ENCODE measurements around the gene RIOK2.
"Not testable (repeated sequence)": the region's sequence is repeated elsewhere in the genome, so short reads cannot be mapped to it uniquely, and the experiment has no call there.

RIOK2 gene

GRCh38 chr5:97141031-97141430 is 42.0 kb downstream of the RIOK2 start:
- no peak for DNase-seq (ENCODE audit: low read depth)
- H3K4me3 ChIP-seq (ENCODE audit: low read length): no peak overlapping the region
- no peak for TF ChIP-seq CTCF (conservative IDR thresholded peaks at IDR 0.05; ENCODE audit: low read depth, low read length)

DNA sequence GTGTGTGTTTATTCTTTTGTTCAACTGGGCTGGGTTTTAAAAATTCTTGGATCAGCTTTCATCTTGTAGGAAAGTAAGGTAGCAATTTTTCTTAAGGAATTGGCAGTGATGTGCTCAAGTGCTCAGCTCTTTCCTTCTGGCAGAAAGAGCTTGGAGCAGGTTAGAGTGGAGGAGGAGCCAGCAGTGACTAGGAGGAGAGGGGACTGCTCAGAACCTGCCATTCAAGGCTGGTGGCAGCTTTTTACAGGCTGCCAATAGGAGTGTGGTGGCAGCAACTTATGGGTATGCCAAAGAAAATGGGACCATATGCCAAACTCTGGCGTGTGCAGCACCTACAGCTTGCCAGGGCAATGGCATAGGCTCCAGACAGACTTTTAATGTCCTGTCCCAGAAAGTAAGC is 42.8 kb downstream of the RIOK2 start:
- H3K4me3 ChIP-seq (ENCODE audit: low read length); DNase-seq (ENCODE audit: low read depth): not testable (repeated sequence)

GRCh38 chr5:97136475-97136874 is 46.6 kb downstream of the RIOK2 start:
- TF ChIP-seq CTCF (conservative IDR thresholded peaks at IDR 0.05; ENCODE audit: low read depth, low read length): no peak
- H3K4me3 ChIP-seq (ENCODE audit: low read length): no peak overlapping the region
- DNase-seq (ENCODE audit: low read depth): no peak

- H3K4me3 ChIP-seq (ENCODE audit: low read length): no peak overlapping the region
- no peak for DNase-seq (ENCODE audit: low read depth)
- TF ChIP-seq CTCF (conservative IDR thresholded peaks at IDR 0.05; ENCODE audit: low read depth, low read length): no peak
These were observed 47.2 kb downstream of the RIOK2 start for GRCh38 chr5:97135868-97136267.

DNA sequence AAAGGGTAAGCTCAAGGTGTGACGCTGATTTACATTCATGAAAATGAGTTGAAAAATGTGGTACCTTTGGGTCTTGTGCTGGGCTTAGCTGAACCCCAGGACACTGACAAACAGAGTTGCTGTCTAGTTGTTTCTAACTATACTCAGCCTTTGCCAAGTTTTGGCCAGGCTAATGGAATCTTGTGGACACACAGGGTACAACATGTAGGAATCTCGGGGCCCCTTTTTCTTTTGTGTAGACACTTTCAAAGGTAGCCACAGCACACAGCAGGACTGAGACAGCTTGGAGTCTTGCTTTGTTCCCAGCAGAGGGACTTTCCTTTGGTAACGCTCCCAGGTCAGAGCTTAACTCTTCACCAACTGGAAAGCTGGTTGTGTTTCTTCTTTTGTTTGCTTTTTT is 48.4 kb downstream of the RIOK2 start:
- TF ChIP-seq CTCF (conservative IDR thresholded peaks at IDR 0.05; ENCODE audit: low read depth, low read length): no peak
- no peak for DNase-seq (ENCODE audit: low read depth)
- H3K4me3 ChIP-seq (ENCODE audit: low read length): no peak overlapping the region

GRCh38 chr5:97133101-97133500 is 49.9 kb downstream of the RIOK2 start:
- H3K4me3 ChIP-seq (ENCODE audit: low read length): no peak overlapping the region
- no peak for DNase-seq (ENCODE audit: low read depth)
- TF ChIP-seq CTCF (conservative IDR thresholded peaks at IDR 0.05; ENCODE audit: low read depth, low read length): no peak

DNA sequence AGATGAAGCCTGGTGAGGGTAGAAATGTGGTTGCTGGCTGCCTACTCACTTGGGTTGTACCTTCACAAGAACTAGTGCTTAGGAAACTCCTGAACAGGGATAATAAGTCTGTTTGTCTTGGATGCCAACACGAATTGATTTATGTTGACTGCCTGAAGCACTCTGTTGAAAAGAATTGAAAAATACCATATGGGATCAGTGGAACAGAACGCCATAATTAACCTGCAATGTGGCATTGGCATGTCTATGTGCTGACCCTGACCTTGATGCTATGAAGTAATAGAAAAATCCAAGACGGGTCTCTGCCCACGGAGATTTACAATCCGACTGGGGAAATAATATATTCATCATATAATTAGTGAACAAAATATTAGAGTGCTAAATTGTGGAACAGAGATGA is 51.1 kb downstream of the RIOK2 start:
- no peak overlapping the region for H3K4me3 ChIP-seq (ENCODE audit: low read length)
- no peak for TF ChIP-seq CTCF (conservative IDR thresholded peaks at IDR 0.05; ENCODE audit: low read depth, low read length)
- DNase-seq (ENCODE audit: low read depth): no peak

GRCh38 chr5:97131139-97131710 is 51.8 kb downstream of the RIOK2 start:
- DNase-seq (ENCODE audit: low read depth): no peak
- TF ChIP-seq CTCF (conservative IDR thresholded peaks at IDR 0.05; ENCODE audit: low read depth, low read length): no peak
- H3K4me3 ChIP-seq (ENCODE audit: low read length): no peak overlapping the region
